Epithelial cell of proximal tubule (primary cell): Measurements from ENCODE around the gene IQSEC1. TPM values are rescaled to one million over a fixed set of nuclear protein-coding genes. Genes with fewer than 3 reads are reported as not detected.

Source experiments
- DNase-seq: peaks from one replicate; pipeline ENCODE4 v3.0.0-alpha.2; 2011; ENCODE audit warnings: low read depth
- H3K4me3 ChIP-seq: 2 replicates; pipeline ENCODE4 v1.5.1; 2011; ENCODE audit warnings: low read depth, mild to moderate bottlenecking, low read length
- CTCF ChIP-seq: conservative IDR thresholded peaks from 2 replicates; pipeline ENCODE4 v1.5.1; 2012; ENCODE audit warnings: low read depth, mild to moderate bottlenecking, low read length
- total RNA-seq: library from RNA; depleted of rRNA; stranded (reverse); fragments of >200 nt; gene quantifications from 2 replicates; pipeline ENCODE4 v1.2.3, GENCODE V29; 2015

The IQSEC1 gene
- total RNA-seq, 1 donor from 2014 or later, result 8.8 TPM

- H3K4me3 ChIP-seq, result no peak overlapping the region
- peak; percentile 18 for TF ChIP-seq CTCF
Measured at GRCh38 chr3:13047296-13048165, 25.7 kb downstream of the IQSEC1 start.

GRCh38 chr3:13046569-13047274 is 26.5 kb downstream of the IQSEC1 start:
- no peak for TF ChIP-seq CTCF
- no peak overlapping the region for H3K4me3 ChIP-seq
- no peak for DNase-seq

More at GRCh38 chr3:13047296-13048165, 25.7 kb downstream of the IQSEC1 start:
- DNase-seq, result no peak

- no peak for TF ChIP-seq CTCF
- no peak overlapping the region for H3K4me3 ChIP-seq
- no peak for DNase-seq
Measured at GRCh38 chr3:13045904-13046568, 27.2 kb downstream of the IQSEC1 start.

- DNase-seq, result no peak
- H3K4me3 ChIP-seq, result no peak overlapping the region
- TF ChIP-seq CTCF, result no peak
Measured at GRCh38 chr3:13045241-13045903, 27.9 kb downstream of the IQSEC1 start.

GRCh38 chr3:13044496-13045240 is 28.6 kb downstream of the IQSEC1 start:
- no peak for TF ChIP-seq CTCF
- no peak for DNase-seq
- H3K4me3 ChIP-seq, result no peak overlapping the region

GRCh38 chr3:13043656-13044055 is 29.6 kb downstream of the IQSEC1 start:
- H3K4me3 ChIP-seq, result no peak overlapping the region
- no peak for DNase-seq
- TF ChIP-seq CTCF, result no peak
